H9 (cell line): Measurements from ENCODE around the gene RANBP3. TPM values are rescaled to one million over a fixed set of nuclear protein-coding genes. Genes with fewer than 3 reads are reported as not detected.

Experiments used
- DNase-seq: peaks from one replicate; pipeline ENCODE4 v3.0.0-alpha.2; 2017
- H2AFZ ChIP-seq: one replicate; pipeline ENCODE4 v1.6.1; 2013; ENCODE audit warnings: mild to moderate bottlenecking, low read length, control low read depth, moderate library complexity
- H2AK5ac ChIP-seq: 2 replicates; pipeline ENCODE4 v1.6.1; 2013; ENCODE audit warnings: low read length, control low read depth, mixed read lengths; ENCODE audit not compliant: insufficient read length
- H2BK120ac ChIP-seq: one replicate; pipeline ENCODE4 v1.6.1; 2013; ENCODE audit warnings: low read depth, mild to moderate bottlenecking, low read length, control low read depth, inconsistent platforms; ENCODE audit not compliant: poor library complexity, severe bottlenecking
- H2BK12ac ChIP-seq: 2 replicates; pipeline ENCODE4 v1.6.1; 2013; ENCODE audit warnings: low read length, control low read depth, mixed read lengths, low read depth; ENCODE audit not compliant: insufficient read length
- H2BK15ac ChIP-seq: 2 replicates; pipeline ENCODE4 v1.6.1; 2013; ENCODE audit warnings: low read depth, low read length, control low read depth
- H2BK20ac ChIP-seq: one replicate; pipeline ENCODE4 v1.6.1; 2013; ENCODE audit warnings: low read depth, mild to moderate bottlenecking, low read length, control low read depth, inconsistent platforms; ENCODE audit not compliant: poor library complexity, severe bottlenecking
- H2BK5ac ChIP-seq: 2 replicates; pipeline ENCODE4 v1.6.1; 2013; ENCODE audit warnings: low read length, control low read depth, mixed read lengths; ENCODE audit not compliant: insufficient read length
- H3K14ac ChIP-seq: 2 replicates; pipeline ENCODE4 v1.6.1; 2013; ENCODE audit warnings: low read length, control low read depth; ENCODE audit not compliant: insufficient read depth
- H3K18ac ChIP-seq: 2 replicates; pipeline ENCODE4 v1.6.1; 2013; ENCODE audit warnings: low read depth, mild to moderate bottlenecking, mixed read lengths, low read length, control low read depth; ENCODE audit not compliant: insufficient read length
- H3K23ac ChIP-seq: 2 replicates; pipeline ENCODE4 v1.6.1; 2013; ENCODE audit warnings: low read length, control low read depth, mixed read lengths, low read depth; ENCODE audit not compliant: insufficient read length
- H3K23me2 ChIP-seq: 2 replicates; pipeline ENCODE4 v1.6.1; 2013; ENCODE audit warnings: low read depth, mild to moderate bottlenecking, mixed read lengths, low read length, control low read depth; ENCODE audit not compliant: insufficient read length, poor library complexity, severe bottlenecking
- H3K27ac ChIP-seq: 2 replicates; pipeline ENCODE4 v1.5.1; 2013; ENCODE audit warnings: low read length, control low read depth, mixed read lengths, low read depth; ENCODE audit not compliant: insufficient read length
- H3K27me3 ChIP-seq: 2 replicates; pipeline ENCODE4 v1.6.1; 2013; ENCODE audit warnings: low read length, control low read depth, inconsistent platforms; ENCODE audit not compliant: insufficient read depth
- H3K4ac ChIP-seq: 2 replicates; pipeline ENCODE4 v1.6.1; 2013; ENCODE audit warnings: low read depth, mild to moderate bottlenecking, control low read depth, inconsistent platforms, low read length, moderate library complexity
- H3K4me1 ChIP-seq: 2 replicates; pipeline ENCODE4 v1.6.1; 2013; ENCODE audit warnings: low read length, control low read depth, inconsistent platforms; ENCODE audit not compliant: insufficient read depth
- H3K4me2 ChIP-seq: 2 replicates; pipeline ENCODE4 v1.6.1; 2013; ENCODE audit warnings: low read length, control low read depth, mixed read lengths; ENCODE audit not compliant: insufficient read length, insufficient read depth
- H3K56ac ChIP-seq: 2 replicates; pipeline ENCODE4 v1.6.1; 2013; ENCODE audit warnings: low read depth, mild to moderate bottlenecking, mixed read lengths, low read length, control low read depth; ENCODE audit not compliant: insufficient read length
- H3K79me1 ChIP-seq: 2 replicates; pipeline ENCODE4 v1.6.1; 2013; ENCODE audit warnings: low read depth, mild to moderate bottlenecking, moderate library complexity, low read length, control low read depth, inconsistent platforms; ENCODE audit not compliant: insufficient read depth, poor library complexity, severe bottlenecking
- H3K79me2 ChIP-seq: 2 replicates; pipeline ENCODE4 v1.6.1; 2013; ENCODE audit warnings: low read length, control low read depth, inconsistent platforms; ENCODE audit not compliant: insufficient read depth
- H3K9ac ChIP-seq: 2 replicates; pipeline ENCODE4 v1.6.1; 2013; ENCODE audit warnings: low read length, control low read depth, mixed read lengths; ENCODE audit not compliant: insufficient read length; ENCODE audit errors: extremely low read depth
- H3K9me3 ChIP-seq: one replicate; pipeline ENCODE4 v1.6.1; 2013; ENCODE audit warnings: low read depth, low read length, inconsistent platforms; ENCODE audit not compliant: control insufficient read depth
- H3T11ph ChIP-seq: one replicate; pipeline ENCODE4 v1.6.1; 2013; ENCODE audit warnings: mild to moderate bottlenecking, low read length, control low read depth, inconsistent platforms
- H4K20me1 ChIP-seq: one replicate; pipeline ENCODE4 v1.6.1; 2013; ENCODE audit not compliant: control insufficient read depth, insufficient read length, insufficient read depth
- H4K5ac ChIP-seq: 2 replicates; pipeline ENCODE4 v1.6.1; 2013; ENCODE audit warnings: low read depth, mild to moderate bottlenecking, mixed read lengths, low read length, control low read depth; ENCODE audit not compliant: insufficient read length
- H4K8ac ChIP-seq: replicated peaks from 2 replicates; pipeline ENCODE4 v1.6.1; 2013; ENCODE audit warnings: low read length, control low read depth, mixed read lengths, low read depth; ENCODE audit not compliant: insufficient read length
- H4K91ac ChIP-seq: 2 replicates; pipeline ENCODE4 v1.6.1; 2013; ENCODE audit warnings: low read depth, mild to moderate bottlenecking, moderate library complexity, mixed read lengths, low read length, control low read depth; ENCODE audit not compliant: insufficient read length
- H3K27ac Mint-ChIP-seq, 3 experiments: 2 replicates in 2 of 3; 3 replicates in 1 of 3; pipeline ENCODE4 v1.8.0; 2020 to 2021; ENCODE audit warnings: mixed read lengths in 3 of 3, mild to moderate bottlenecking in 1 of 3, moderate library complexity in 1 of 3
- H3K27me3 Mint-ChIP-seq: 2 replicates; pipeline ENCODE4 v1.8.0; 2021; ENCODE audit warnings: low read depth, mild to moderate bottlenecking, moderate library complexity, mixed read lengths
- H3K36me3 Mint-ChIP-seq, 3 experiments: 2 replicates in 2 of 3; 3 replicates in 1 of 3; pipeline ENCODE4 v1.8.0; 2020 to 2021; ENCODE audit warnings: low read depth in 3 of 3, mixed read lengths in 3 of 3; ENCODE audit not compliant: insufficient read depth in 1 of 3
- H3K4me1 Mint-ChIP-seq, 2 experiments: 2 replicates each; pipeline ENCODE4 v1.8.0; 2020; ENCODE audit warnings: mixed read lengths in 2 of 2
- H3K4me3 Mint-ChIP-seq, 2 experiments: 2 replicates in 1 of 2; 3 replicates in 1 of 2; pipeline ENCODE4 v1.8.0; 2020 to 2021; ENCODE audit warnings: mild to moderate bottlenecking in 2 of 2, mixed read lengths in 2 of 2, moderate library complexity in 1 of 2
- H3K9me3 Mint-ChIP-seq, 2 experiments: 2 replicates in 1 of 2; 3 replicates in 1 of 2; pipeline ENCODE4 v1.8.0; 2020; ENCODE audit warnings: mild to moderate bottlenecking in 2 of 2, mixed read lengths in 2 of 2, moderate library complexity in 1 of 2
- whole genome bisulfite sequencing: extraction: QIAGEN DNeasy Blood & Tissue Kit; methylation state at CpG from one replicate; pipeline ENCODE4 v1.1.7; 2013; ENCODE audit warnings: missing lambda C conversion rate, low lambda C conversion rate, mixed read lengths; ENCODE audit not compliant: insufficient read length; ENCODE audit errors: extremely low coverage; 5-methylcytosine and 5-hydroxymethylcytosine counted together
- total RNA-seq: library from RNA; stranded (reverse); gene quantifications from 2 replicates; pipeline ENCODE4 v1.2.1, GENCODE V29; 2021
- TF ChIP-seq, protein P1 (sequence below): fragments of 200-600 bp; sonication (generic); conservative IDR thresholded peaks from 3 replicates; pipeline ENCODE4 v1.8.0; 2021; ENCODE audit warnings: antibody characterized with exemption, mild to moderate bottlenecking

Gene RANBP3
- total RNA-seq, 1 experiment from 2014 or later, result 86.5 TPM

- Histone ChIP-seq H2BK20ac (no peak overlapping the region), H2BK12ac (no peak overlapping the region), H3K4me1 (no peaks in the 10 kb centered on the region; the same call in 1 of the 2 replicates), H3K56ac (no peak overlapping the region), H3K9ac (no peak overlapping the region), H3K4me2 (no peak overlapping the region), H3K27me3 (no peaks in the 10 kb centered on the region), H3K23me2 (no peaks in the 10 kb centered on the region), H3K9me3 (no peaks in the 10 kb centered on the region), H2BK5ac (no peak overlapping the region), H4K91ac (no peak overlapping the region), H2AFZ (no peak overlapping the region), H3K23ac (no peak overlapping the region), H2BK120ac (no peak overlapping the region), H4K8ac (no peak overlapping the region), H2BK15ac (no peak overlapping the region), H3T11ph (no peak overlapping the region), H4K5ac (no peak overlapping the region), H3K18ac (no peak overlapping the region), H3K79me1 (no peaks in the 10 kb centered on the region), H2AK5ac (no peak overlapping the region), H3K4ac (no peak overlapping the region), H3K27ac (no peak overlapping the region), H3K79me2 (peaks cover 2% of the 10 kb centered on the region; the same call in 1 of the 2 replicates), H3K14ac (no peak overlapping the region), H4K20me1 (no peaks in the 10 kb centered on the region)
- Mint-ChIP-seq H3K9me3 (no peaks in the 10 kb centered on the region), H3K27ac (no peak overlapping the region), H3K4me3 (no peak overlapping the region), H3K36me3 (peaks cover 4 to 12% (median 8%) of the 10 kb centered on the region in 3 experiments; a peak in 6 of 7 replicates), H3K27me3 (peaks cover 20% of the 10 kb centered on the region), H3K4me1 (peaks cover 4 to 9% of the 10 kb centered on the region in 2 experiments)
- no peak for DNase-seq
- TF ChIP-seq, protein P1, sequence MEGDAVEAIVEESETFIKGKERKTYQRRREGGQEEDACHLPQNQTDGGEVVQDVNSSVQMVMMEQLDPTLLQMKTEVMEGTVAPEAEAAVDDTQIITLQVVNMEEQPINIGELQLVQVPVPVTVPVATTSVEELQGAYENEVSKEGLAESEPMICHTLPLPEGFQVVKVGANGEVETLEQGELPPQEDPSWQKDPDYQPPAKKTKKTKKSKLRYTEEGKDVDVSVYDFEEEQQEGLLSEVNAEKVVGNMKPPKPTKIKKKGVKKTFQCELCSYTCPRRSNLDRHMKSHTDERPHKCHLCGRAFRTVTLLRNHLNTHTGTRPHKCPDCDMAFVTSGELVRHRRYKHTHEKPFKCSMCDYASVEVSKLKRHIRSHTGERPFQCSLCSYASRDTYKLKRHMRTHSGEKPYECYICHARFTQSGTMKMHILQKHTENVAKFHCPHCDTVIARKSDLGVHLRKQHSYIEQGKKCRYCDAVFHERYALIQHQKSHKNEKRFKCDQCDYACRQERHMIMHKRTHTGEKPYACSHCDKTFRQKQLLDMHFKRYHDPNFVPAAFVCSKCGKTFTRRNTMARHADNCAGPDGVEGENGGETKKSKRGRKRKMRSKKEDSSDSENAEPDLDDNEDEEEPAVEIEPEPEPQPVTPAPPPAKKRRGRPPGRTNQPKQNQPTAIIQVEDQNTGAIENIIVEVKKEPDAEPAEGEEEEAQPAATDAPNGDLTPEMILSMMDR, result no peak
- no CpG with 5 or more reads among the region's 28 CpGs for WGBS
Observed at GRCh38 chr19:5894704-5895349, 83.1 kb downstream of the RANBP3 start.
